Posterior vena cava (tissue), 2 donors: ENCODE data around the gene FUT7. TPM values are rescaled to one million over a fixed set of nuclear protein-coding genes. Genes with fewer than 3 reads are reported as not detected.
A peak's percentile ranks its signal among the peaks of the same experiment; 100 is the strongest.
"Not testable (repeated sequence)": the region's sequence is repeated elsewhere in the genome, so short reads cannot be mapped to it uniquely, and the experiment has no call there.

Source experiments
- DNase-seq: peaks from one replicate; pipeline ENCODE4 v3.0.0-alpha.2; 2020; ENCODE audit warnings: low spot score
- intact Hi-C, 2 donors: fragments of 100-400 bp; cut with DNase I; formaldehyde crosslinking; loops; one replicate each; pipeline versions ENCODE4 v1.14.1 to v1.14.2; 2022 to 2023
- total RNA-seq, 2 donors: library from RNA; stranded (reverse); fragmentation: NEBNext Ultra II Directional; extraction: Animal tissue kit (Norgen Biotek cat#: 25700); gene quantifications; one replicate each; pipeline ENCODE4 v1.2.1, GENCODE V29; 2021
- donor health status: DM: yes; HTN: yes; CAD: no.
- donor health status: DM: yes; HTN: yes; CAD: no.

FUT7 gene
- total RNA-seq, 2 donors from 2014 or later, result 0.24 to 0.32 TPM

GRCh38 chr9:137068539-137069507 is 36.9 kb upstream of the FUT7 start:
- DNase-seq, result no peak
- intact Hi-C loops, result loop anchor here in 1 of 2 donors (10.0 kb wide), 1 partner anchor 284 kb away; no protein-coding TSS in a partner anchor

DNA sequence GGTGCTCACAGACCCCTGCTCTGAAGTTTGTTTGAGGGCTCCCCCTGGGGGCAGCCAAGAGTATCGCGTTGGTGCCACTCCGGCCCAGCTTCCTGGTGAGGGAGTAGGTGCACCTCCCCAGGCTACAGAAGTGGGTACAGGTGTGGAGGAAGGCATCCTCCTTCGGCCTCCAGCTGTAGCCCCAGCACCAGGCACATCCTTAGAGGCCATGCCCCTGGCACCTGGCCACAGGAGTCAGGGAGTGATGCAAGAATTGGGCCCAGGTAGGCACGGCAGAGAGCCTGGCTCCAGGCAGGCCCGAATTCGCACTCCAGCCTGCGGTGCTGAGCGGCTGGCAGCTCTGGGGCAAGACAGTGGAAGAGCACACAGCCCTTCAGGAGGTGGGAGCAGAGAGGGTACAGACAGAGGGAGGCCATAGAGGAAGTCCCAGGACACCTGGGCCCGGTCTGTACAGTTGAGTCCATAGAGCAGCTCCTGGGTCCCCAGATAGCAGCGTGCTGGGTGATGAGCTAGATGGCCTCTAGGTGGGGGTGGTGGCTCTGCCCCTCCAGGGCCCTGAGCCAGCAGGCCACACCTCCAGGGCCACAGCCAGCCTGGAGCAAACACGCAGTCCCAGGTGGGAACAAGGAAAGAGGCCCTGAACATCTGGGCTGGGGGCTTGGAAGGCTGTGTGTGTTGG is 36.1 kb upstream of the FUT7 start:
- no peak for DNase-seq
- intact Hi-C loops, result loop anchor here in 1 of 2 donors (10.0 kb wide), 1 partner anchor 283 kb away; no protein-coding TSS in a partner anchor

- no peak for DNase-seq
- intact Hi-C loops, result loop anchor here in 1 of 2 donors (10.0 kb wide), 1 partner anchor 281 kb away; no protein-coding TSS in a partner anchor
Measured at GRCh38 chr9:137066096-137066861, 34.4 kb upstream of the FUT7 start.

DNA sequence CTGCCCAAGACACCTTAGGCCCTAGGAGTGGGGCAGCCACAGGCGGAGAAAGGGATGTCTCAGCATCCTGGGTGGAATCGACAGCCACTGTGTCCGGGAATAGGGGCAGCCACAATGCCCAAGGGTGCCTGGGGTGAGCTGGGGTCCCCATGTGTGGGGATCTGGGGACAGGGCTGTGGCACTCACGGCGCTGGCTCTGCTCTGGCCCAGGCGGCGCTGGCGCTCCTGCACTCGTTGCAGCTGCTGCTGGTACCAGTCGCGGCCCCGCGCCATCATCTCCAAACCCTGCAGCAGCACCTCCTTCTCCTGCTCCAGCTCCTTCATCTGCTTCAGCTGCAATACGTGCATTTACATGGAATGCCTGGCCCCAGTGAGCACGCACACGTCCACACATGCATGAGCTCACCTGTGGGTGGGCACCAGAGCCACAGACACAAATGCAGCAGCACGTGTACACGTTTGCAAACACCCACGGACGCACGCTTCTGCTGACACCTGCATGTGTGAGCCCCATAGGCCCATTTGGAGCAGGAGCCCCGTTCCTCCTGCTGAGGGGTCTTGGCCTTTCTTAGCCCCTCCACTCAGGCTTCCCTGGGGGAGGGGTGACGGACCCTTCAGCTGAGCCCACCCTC is 33.6 kb upstream of the FUT7 start:
- intact Hi-C loops, result loop anchor here in 1 of 2 donors (10.0 kb wide), 1 partner anchor 281 kb away; no protein-coding TSS in a partner anchor
- DNase-seq, result no peak

- intact Hi-C loops, result loop anchor here in 1 of 2 donors (10.0 kb wide), 1 partner anchor 280 kb away; no protein-coding TSS in a partner anchor
- DNase-seq, result no peak
Measured at GRCh38 chr9:137064880-137065164, 32.9 kb upstream of the FUT7 start.

- intact Hi-C loops, result loop anchor here in 1 of 2 donors (10.0 kb wide), 1 partner anchor 279 kb away; no protein-coding TSS in a partner anchor
- peak; percentile 91 for DNase-seq
Measured at GRCh38 chr9:137064027-137064879, 32.4 kb upstream of the FUT7 start.

DNA sequence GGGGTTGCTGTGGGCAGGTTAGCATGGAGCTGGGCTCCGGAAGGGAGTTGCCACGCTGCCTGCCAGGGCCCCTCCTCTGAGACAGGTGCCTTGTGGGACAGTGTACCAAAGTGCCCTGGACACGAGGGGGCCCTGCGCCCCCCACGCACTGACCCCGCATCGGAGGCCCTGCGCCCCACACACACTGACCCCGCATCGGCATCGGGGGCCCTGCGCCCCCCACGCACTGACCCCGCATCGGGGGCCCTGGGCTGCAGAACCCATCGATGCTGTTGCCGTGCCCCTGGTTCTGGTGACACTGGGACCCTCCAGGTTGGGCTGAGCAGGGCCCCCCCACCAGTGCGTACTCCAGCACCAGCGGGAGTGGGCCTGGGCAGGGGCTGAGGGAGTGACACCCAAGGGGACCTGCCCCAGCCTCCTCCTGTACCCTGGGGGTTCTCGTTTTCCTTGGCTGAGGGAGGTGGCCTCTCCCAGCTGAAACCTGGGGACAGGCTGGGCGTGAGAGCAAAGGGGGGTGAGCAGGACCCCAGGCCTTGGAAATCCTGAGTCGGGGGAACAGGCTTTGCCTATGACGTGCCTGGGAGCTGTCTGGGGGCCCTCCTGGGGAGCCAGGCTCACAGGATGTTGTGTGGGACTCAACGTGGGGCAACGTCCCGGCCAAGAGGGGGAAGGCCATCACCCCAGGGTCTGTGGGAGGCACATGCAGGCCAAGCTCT is 31.6 kb upstream of the FUT7 start:
- no peak for DNase-seq
- intact Hi-C loops, result loop anchor here in 1 of 2 donors (10.0 kb wide), 1 partner anchor 279 kb away; no protein-coding TSS in a partner anchor

DNA sequence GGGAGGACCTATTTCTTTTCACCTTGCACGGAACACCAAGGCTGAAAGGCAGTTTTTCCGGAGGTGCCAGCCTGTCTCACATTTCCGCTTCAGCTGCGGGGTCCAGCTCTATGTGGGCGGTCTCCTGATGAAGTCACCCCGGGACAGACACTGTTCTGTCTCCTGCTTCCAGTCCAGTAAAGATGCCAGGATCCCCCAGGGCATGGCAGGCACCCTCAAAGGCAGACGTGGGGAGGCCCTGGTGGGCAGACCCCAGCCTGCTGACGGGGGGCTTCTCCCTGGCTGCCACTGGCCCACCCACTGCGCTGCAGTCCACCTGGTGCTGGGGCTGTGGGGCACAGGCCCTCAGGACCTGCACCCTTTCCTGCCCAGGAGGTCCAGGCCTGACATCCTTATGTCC is 30.9 kb upstream of the FUT7 start:
- not testable (repeated sequence) for DNase-seq
- intact Hi-C loops, result loop anchor here in 1 of 2 donors (10.0 kb wide), 1 partner anchor 278 kb away; no protein-coding TSS in a partner anchor

DNA sequence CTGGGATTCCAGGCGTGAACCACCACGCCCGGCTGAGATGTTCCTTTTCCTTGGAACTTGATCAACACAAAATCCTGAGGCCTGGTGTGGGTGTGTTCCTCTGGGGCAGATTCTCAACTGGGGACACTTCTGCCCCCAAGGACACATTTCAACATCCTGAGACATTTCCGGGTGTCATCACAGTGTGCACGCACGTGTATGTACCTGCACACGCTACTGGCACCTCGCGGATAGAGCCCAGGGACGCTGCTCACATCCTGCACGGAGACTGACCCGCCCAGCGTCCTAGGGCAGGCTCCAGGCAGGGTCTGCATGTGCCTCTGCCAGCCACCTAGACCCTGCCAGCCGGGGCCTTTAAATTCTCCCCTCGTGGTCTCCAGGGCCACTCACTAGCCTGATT is 30.5 kb upstream of the FUT7 start:
- DNase-seq, result no peak
- intact Hi-C loops, result loop anchor here in 1 of 2 donors (10.0 kb wide), 1 partner anchor 278 kb away; no protein-coding TSS in a partner anchor

DNA sequence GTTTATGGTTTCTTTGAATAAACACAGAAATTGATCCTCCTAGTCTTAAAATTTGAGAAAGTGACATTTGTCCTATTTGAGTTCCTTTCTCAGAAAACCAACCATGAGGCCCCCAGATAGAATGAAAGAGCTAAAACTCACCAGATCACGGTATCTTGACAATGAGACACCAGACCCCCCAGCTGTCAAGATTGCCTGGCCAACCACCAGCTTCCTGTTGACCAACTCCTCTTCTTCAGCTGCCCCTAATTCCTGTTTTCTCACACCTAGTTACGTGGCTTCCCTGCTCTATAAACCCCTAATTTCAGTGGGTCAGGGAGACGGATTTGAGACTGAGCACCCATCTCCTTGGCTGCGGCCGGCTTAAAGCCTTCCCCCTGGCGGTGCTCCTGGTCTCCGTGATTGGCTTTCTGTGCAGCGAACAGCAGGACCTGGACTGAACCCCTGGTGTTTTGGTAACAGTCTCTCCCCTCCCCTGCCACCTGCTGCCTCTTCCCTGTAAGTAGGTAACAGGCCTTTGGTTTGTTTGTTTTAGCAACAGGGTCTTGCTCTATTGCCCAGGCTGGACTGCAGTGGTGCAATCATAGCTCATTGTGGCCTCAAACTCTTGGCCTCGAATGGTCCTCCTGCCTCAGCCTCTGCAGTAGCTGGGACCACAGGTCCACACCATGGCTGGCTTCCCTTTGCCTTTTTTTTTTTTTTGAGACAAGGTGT is 26.8 kb upstream of the FUT7 start:
- DNase-seq, result no peak
- intact Hi-C loops, result no loop called here

GRCh38 chr9:137057545-137057944 is 25.7 kb upstream of the FUT7 start:
- intact Hi-C loops, result no loop called here
- no peak for DNase-seq

DNA sequence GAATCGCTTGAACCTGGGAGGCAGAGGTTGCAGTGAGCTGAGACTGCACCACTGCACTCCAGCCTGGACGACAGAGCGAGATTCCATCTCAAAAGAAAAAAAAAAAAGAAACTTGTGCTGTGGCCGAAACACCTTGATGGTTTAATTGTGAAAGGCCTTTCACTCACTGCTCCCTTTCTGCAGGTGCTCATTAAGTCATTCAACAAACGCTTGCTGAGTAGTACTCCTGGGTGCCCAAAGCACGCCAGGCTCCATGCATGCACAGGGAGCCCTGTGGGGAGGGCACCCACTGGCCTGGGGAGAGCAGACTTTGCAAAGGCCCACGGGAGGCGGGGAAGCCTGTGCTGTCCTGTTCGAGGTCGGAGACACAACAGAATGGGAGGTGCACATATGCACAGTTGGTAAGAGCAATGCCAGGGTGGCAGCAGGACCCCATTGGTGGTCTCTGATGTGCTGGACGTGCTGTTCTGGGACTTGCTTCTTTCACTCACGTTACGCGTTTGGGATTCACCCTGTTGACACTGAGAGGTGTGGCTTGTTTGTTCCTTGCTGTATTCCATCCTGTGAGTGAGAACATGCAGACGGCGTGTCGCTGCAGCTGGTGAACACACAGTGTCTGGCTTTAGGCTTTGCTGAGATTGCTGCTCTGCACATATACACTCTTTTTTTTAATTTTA is 25.0 kb upstream of the FUT7 start:
- intact Hi-C loops, result no loop called here
- no peak for DNase-seq

DNA sequence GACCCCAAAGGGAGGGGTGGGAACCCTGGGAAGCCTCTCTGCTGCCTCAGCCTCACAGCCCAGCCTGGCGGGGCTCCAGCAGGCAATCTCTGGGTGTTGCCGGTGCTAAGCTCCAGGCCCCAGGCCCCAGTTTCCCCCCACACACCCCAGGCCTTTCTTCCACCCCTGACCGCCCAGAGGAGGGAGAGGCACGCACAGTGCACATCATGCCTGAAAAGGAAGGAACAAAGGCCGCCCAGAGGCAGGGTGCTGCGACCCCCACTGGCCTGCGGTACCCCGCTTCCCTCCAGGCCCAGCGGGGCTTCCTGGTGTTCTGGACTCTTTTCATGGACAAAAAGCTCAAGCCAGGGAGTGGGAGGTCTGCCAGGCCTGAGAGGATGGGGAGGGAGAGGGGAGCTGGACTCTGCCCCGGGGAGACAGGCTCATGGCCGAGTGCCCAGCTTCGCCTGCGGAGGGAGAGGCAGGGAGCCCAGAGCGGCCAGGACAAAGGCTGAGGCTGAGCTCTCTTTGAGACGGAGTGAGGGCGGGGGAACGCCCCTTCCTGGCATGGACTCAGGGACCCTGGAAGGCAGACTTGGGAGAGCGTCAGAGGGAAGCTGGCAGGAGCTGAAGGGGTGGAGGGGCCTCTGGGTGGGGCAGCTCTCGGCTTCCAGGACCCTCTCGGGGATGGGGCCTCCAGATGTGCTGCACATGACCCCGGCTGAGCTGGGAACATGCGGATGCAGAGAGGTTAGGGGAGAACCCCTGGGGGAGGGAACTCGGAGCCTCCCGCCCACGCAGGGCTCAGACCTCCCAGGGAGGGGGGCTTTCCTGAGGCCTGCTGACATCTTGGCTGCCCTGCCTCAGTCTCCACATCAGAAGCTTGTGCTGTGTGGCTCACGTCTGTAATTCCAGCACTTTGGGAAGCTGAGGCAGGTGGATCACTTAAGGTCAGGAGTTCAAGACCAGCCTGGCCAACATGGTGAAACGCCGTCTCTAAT is 23.8 kb upstream of the FUT7 start:
- DNase-seq, result peak; percentile 92
- intact Hi-C loops, result no loop called here

GRCh38 chr9:137054932-137055384 is 23.1 kb upstream of the FUT7 start:
- intact Hi-C loops, result loop anchor here in 1 of 2 donors (5.0 kb wide), 1 partner anchor 392 kb away; no protein-coding TSS in a partner anchor
- no peak for DNase-seq
